IMR-90 (cell line): ENCODE results near the gene CISTR. TPM values are rescaled to one million over a fixed set of nuclear protein-coding genes. Genes with fewer than 3 reads are reported as not detected.

Experiments
- ATAC-seq: fragments of 200-7000 bp; cut with Tn5 transposase; 2 replicates; pipeline ENCODE4 v1.9.1; 2020; ENCODE audit warnings: low read depth, mild to moderate bottlenecking, moderate library complexity
- BruUV-seq: library from RNA; stranded (reverse); fragments of 400-500 nt; replicated peaks from 2 replicates; lab custom pipeline; 2021; lab: Mats Ljungman, UMichigan
- CTCF ChIA-PET: fragments of 300-600 bp; formaldehyde crosslinking; extraction: SDS; loops from one replicate; lab custom pipeline; 2021; ENCODE audit warnings: antibody characterized with exemption; lab: Yijun Ruan, JAX
- POLR2A ChIA-PET: fragments of 300-600 bp; sonication (Branson Sonifier 250); formaldehyde crosslinking; loops from one replicate; lab custom pipeline; 2022; ENCODE audit warnings: antibody characterized with exemption; ENCODE audit not compliant: unreplicated experiment; lab: Charles Lee
- DNase-seq: peaks from one replicate; pipeline ENCODE4 v3.0.0; 2013
- H2AFZ ChIP-seq: replicated peaks from 2 replicates; pipeline ENCODE3; 2013; ENCODE audit warnings: low read length, mild to moderate bottlenecking; ENCODE audit not compliant: poor library complexity
- H2AK5ac ChIP-seq: 2 replicates; pipeline ENCODE4 v1.6.1; 2013; ENCODE audit warnings: low read depth, low read length, inconsistent platforms
- H2AK9ac ChIP-seq: replicated peaks from 2 replicates; pipeline ENCODE3; 2013; ENCODE audit warnings: mild to moderate bottlenecking, low read depth, low read length, moderate library complexity; ENCODE audit not compliant: poor library complexity
- H2BK120ac ChIP-seq: 2 replicates; pipeline ENCODE4 v1.6.1; 2013; ENCODE audit warnings: low read depth, low read length, inconsistent platforms
- H2BK15ac ChIP-seq: 3 replicates; pipeline ENCODE4 v1.6.1; 2013; ENCODE audit warnings: low read depth, low read length, inconsistent platforms
- H2BK20ac ChIP-seq: 2 replicates; pipeline ENCODE4 v1.6.1; 2013; ENCODE audit warnings: low read depth, mild to moderate bottlenecking, inconsistent platforms, low read length, moderate library complexity
- H2BK5ac ChIP-seq: 2 replicates; pipeline ENCODE4 v1.6.1; 2013; ENCODE audit warnings: mild to moderate bottlenecking, low read depth, low read length, inconsistent platforms; ENCODE audit not compliant: poor library complexity, severe bottlenecking
- H3K14ac ChIP-seq: replicated peaks from 2 replicates; pipeline ENCODE4 v1.6.1; 2013; ENCODE audit warnings: low read depth, low read length, inconsistent platforms
- H3K18ac ChIP-seq: 2 replicates; pipeline ENCODE4 v1.6.1; 2013; ENCODE audit warnings: low read depth, low read length, control low read depth
- H3K23ac ChIP-seq: 2 replicates; pipeline ENCODE4 v1.6.1; 2013; ENCODE audit warnings: low read depth, low read length, inconsistent platforms
- H3K27ac ChIP-seq: 2 replicates; pipeline ENCODE4 v1.5.1; 2013; ENCODE audit warnings: mild to moderate bottlenecking, control low read depth, low read length; ENCODE audit not compliant: insufficient read depth
- H3K27me3 ChIP-seq: 2 replicates; pipeline ENCODE4 v1.6.1; 2013; ENCODE audit warnings: low read length; ENCODE audit not compliant: control insufficient read depth, insufficient read depth
- H3K36me3 ChIP-seq: 2 replicates; pipeline ENCODE4 v1.6.1; 2013; ENCODE audit warnings: low read length, mixed read lengths; ENCODE audit not compliant: control insufficient read depth, insufficient read depth
- H3K4ac ChIP-seq: 2 replicates; pipeline ENCODE4 v1.6.1; 2013; ENCODE audit warnings: low read depth, low read length, inconsistent platforms
- H3K4me1 ChIP-seq: 2 replicates; pipeline ENCODE4 v1.6.1; 2013; ENCODE audit warnings: low read length, mixed read lengths; ENCODE audit not compliant: control insufficient read depth, insufficient read depth
- H3K4me2 ChIP-seq: 2 replicates; pipeline ENCODE4 v1.6.1; 2013; ENCODE audit warnings: low read depth, mild to moderate bottlenecking, control low read depth, low read length, moderate library complexity
- H3K4me3 ChIP-seq: 2 replicates; pipeline ENCODE4 v1.5.1; 2013; ENCODE audit warnings: low read depth, mild to moderate bottlenecking, control low read depth, low read length, moderate library complexity; ENCODE audit not compliant: insufficient read depth
- H3K56ac ChIP-seq: 2 replicates; pipeline ENCODE4 v1.6.1; 2013; ENCODE audit warnings: low read length, inconsistent platforms; ENCODE audit not compliant: insufficient read depth; ENCODE audit errors: extremely low read depth
- H3K79me1 ChIP-seq, 2 experiments: 2 replicates each; pipeline ENCODE4 v1.6.1; 2013; ENCODE audit warnings: low read length in 2 of 2, inconsistent platforms in 1 of 2, low read depth in 1 of 2
- H3K9ac ChIP-seq: 2 replicates; pipeline ENCODE4 v1.6.1; 2013; ENCODE audit warnings: low read depth, low read length, control low read depth
- H3K9me1 ChIP-seq: 2 replicates; pipeline ENCODE4 v1.6.1; 2013; ENCODE audit warnings: low read length, inconsistent platforms; ENCODE audit not compliant: insufficient read depth
- H3K9me3 ChIP-seq: 2 replicates; pipeline ENCODE4 v1.6.1; 2013; ENCODE audit warnings: low read length; ENCODE audit not compliant: control insufficient read depth, insufficient read depth
- H4K20me1 ChIP-seq: 2 replicates; pipeline ENCODE4 v1.6.1; 2013; ENCODE audit warnings: low read length, inconsistent platforms; ENCODE audit not compliant: insufficient read depth
- H4K5ac ChIP-seq: 2 replicates; pipeline ENCODE4 v1.6.1; 2013; ENCODE audit warnings: mild to moderate bottlenecking, low read depth, low read length, control low read depth
- H4K8ac ChIP-seq, 2 experiments: 2 replicates each; pipeline ENCODE4 v1.6.1; 2013; ENCODE audit warnings: low read depth in 2 of 2, low read length in 2 of 2, control low read depth in 1 of 2, inconsistent platforms in 1 of 2
- H4K91ac ChIP-seq: 2 replicates; pipeline ENCODE4 v1.6.1; 2013; ENCODE audit warnings: low read depth, low read length, inconsistent platforms; ENCODE audit not compliant: insufficient read depth
- CEBPB ChIP-seq: IDR thresholded peaks from 2 replicates; pipeline ENCODE4 v1.6.1; 2012; ENCODE audit warnings: low read depth, low read length, improper control_type of control experiment
- CHD1 ChIP-seq: IDR thresholded peaks from 2 replicates; pipeline ENCODE4 v1.6.1; 2012; ENCODE audit warnings: low read depth, low read length, improper control_type of control experiment
- FOS ChIP-seq: fragments of 150-350 bp; IDR thresholded peaks from 2 replicates; pipeline ENCODE4 v1.6.1; 2016; ENCODE audit warnings: low read depth, low read length
- MAFK ChIP-seq: IDR thresholded peaks from 2 replicates; pipeline ENCODE4 v1.6.1; 2012; ENCODE audit warnings: low read depth, low read length, improper control_type of control experiment
- MAZ ChIP-seq: IDR thresholded peaks from 2 replicates; pipeline ENCODE4 v1.6.1; 2012; ENCODE audit warnings: low read depth, mild to moderate bottlenecking, low read length, improper control_type of control experiment, moderate library complexity, borderline replicate concordance
- MXI1 ChIP-seq: IDR thresholded peaks from 2 replicates; pipeline ENCODE4 v1.6.1; 2012; ENCODE audit warnings: low read depth, mild to moderate bottlenecking, low read length, moderate library complexity, borderline replicate concordance
- NFE2L2 ChIP-seq: fragments of 150-350 bp; IDR thresholded peaks from 2 replicates; pipeline ENCODE4 v1.6.1; 2016; ENCODE audit warnings: low read depth, mild to moderate bottlenecking, low read length
- POLR2A ChIP-seq: IDR thresholded peaks from 2 replicates; pipeline ENCODE4 v1.6.1; 2012; ENCODE audit warnings: mild to moderate bottlenecking, low read depth, low read length
- RAD21 ChIP-seq: IDR thresholded peaks from 2 replicates; pipeline ENCODE4 v1.6.1; 2012; ENCODE audit warnings: low read length, improper control_type of control experiment
- RCOR1 ChIP-seq: IDR thresholded peaks from 2 replicates; pipeline ENCODE4 v1.6.1; 2012; ENCODE audit warnings: mild to moderate bottlenecking, low read length, improper control_type of control experiment; ENCODE audit not compliant: insufficient replicate concordance
- RFX5 ChIP-seq: IDR thresholded peaks from 2 replicates; pipeline ENCODE4 v1.8.0; 2012; ENCODE audit warnings: low read depth, mild to moderate bottlenecking, low read length, moderate library complexity
- SMC3 ChIP-seq: fragments of 150-350 bp; IDR thresholded peaks from 2 replicates; pipeline ENCODE4 v1.6.1; 2016; ENCODE audit warnings: low read depth, mild to moderate bottlenecking, antibody characterized with exemption, low read length, moderate library complexity
- USF2 ChIP-seq: fragments of 150-350 bp; IDR thresholded peaks from 2 replicates; pipeline ENCODE4 v1.6.1; 2017; ENCODE audit warnings: mild to moderate bottlenecking, antibody characterized with exemption, low read length, low read depth
- WGBS, 2 experiments: methylation state at CpG; one replicate each; pipeline versions ENCODE4 v1.1.5 to v1.1.7; 2013; ENCODE audit warnings: missing lambda C conversion rate in 2 of 2; ENCODE audit not compliant: insufficient read length in 1 of 2; ENCODE audit errors: extremely low coverage in 2 of 2; 5-methylcytosine and 5-hydroxymethylcytosine counted together
- dilution Hi-C: fragments of 300-500 bp; cut with HindIII; formaldehyde crosslinking; loops from one replicate; pipeline ENCODE4 v1.14.3; 2018; ENCODE audit warnings: low sequenced_read_pairs; ENCODE audit not compliant: unreplicated experiment
- in situ Hi-C: fragments of 300-500 bp; cut with MboI; formaldehyde crosslinking; loops from 3 replicates; pipeline ENCODE4 v1.14.3; 2019; ENCODE audit warnings: low sequenced_read_pairs, inconsistent platforms, mixed read lengths
- intact Hi-C: fragments of 100-400 bp; cut with micrococcal nuclease; formaldehyde crosslinking; loops from 2 replicates; pipeline ENCODE4 v1.10.0; 2022
- polyA plus RNA-seq, 3 experiments: library from polyadenylated mRNA; depleted of rRNA; stranded (reverse); fragments of >200 nt; gene quantifications; 2 replicates each; pipeline ENCODE4 v1.2.3, GENCODE V29; 2012; ENCODE audit warnings: low replicate concordance in 1 of 3
- total RNA-seq: library from RNA; depleted of rRNA; stranded (reverse); fragments of >200 nt; gene quantifications from 2 replicates; pipeline ENCODE4 v1.2.3, GENCODE V29; 2012
- TF ChIP-seq, protein P1 (sequence below): conservative IDR thresholded peaks from 2 replicates; pipeline ENCODE4 v1.5.1; 2012; ENCODE audit warnings: mild to moderate bottlenecking, low read depth, low read length, improper control_type of control experiment
- TF ChIP-seq, protein P2 (sequence below): fragments of 150-350 bp; IDR thresholded peaks from 2 replicates; pipeline ENCODE4 v1.6.1; 2016; ENCODE audit warnings: low read depth, mild to moderate bottlenecking, low read length, moderate library complexity, borderline replicate concordance

Gene CISTR
- total and polyA plus RNA-seq, 2 of the 4 experiments (the other 2 are of a cell fraction) = not detected

- no peak overlapping the region for H2AK5ac ChIP-seq
- no peak for TF ChIP-seq RCOR1
- no peak for TF ChIP-seq CEBPB
- no peak for TF ChIP-seq FOS
- TF ChIP-seq RFX5 = no peak
- peak; percentile 90 for TF ChIP-seq SMC3
- no peak for TF ChIP-seq MXI1
- no peak for TF ChIP-seq MAFK
- TF ChIP-seq, protein P1, sequence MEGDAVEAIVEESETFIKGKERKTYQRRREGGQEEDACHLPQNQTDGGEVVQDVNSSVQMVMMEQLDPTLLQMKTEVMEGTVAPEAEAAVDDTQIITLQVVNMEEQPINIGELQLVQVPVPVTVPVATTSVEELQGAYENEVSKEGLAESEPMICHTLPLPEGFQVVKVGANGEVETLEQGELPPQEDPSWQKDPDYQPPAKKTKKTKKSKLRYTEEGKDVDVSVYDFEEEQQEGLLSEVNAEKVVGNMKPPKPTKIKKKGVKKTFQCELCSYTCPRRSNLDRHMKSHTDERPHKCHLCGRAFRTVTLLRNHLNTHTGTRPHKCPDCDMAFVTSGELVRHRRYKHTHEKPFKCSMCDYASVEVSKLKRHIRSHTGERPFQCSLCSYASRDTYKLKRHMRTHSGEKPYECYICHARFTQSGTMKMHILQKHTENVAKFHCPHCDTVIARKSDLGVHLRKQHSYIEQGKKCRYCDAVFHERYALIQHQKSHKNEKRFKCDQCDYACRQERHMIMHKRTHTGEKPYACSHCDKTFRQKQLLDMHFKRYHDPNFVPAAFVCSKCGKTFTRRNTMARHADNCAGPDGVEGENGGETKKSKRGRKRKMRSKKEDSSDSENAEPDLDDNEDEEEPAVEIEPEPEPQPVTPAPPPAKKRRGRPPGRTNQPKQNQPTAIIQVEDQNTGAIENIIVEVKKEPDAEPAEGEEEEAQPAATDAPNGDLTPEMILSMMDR = peak; percentile 98
- TF ChIP-seq CHD1 = no peak
- no peak for TF ChIP-seq NFE2L2
- TF ChIP-seq RAD21 = peak; percentile 97
- TF ChIP-seq POLR2A = no peak
- TF ChIP-seq MAZ = no peak
- no peak for TF ChIP-seq USF2
- TF ChIP-seq, protein P2, sequence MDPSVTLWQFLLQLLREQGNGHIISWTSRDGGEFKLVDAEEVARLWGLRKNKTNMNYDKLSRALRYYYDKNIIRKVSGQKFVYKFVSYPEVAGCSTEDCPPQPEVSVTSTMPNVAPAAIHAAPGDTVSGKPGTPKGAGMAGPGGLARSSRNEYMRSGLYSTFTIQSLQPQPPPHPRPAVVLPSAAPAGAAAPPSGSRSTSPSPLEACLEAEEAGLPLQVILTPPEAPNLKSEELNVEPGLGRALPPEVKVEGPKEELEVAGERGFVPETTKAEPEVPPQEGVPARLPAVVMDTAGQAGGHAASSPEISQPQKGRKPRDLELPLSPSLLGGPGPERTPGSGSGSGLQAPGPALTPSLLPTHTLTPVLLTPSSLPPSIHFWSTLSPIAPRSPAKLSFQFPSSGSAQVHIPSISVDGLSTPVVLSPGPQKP = no peak
Observed at GRCh38 chr12:53701518-53702264, 50.1 kb downstream of the CISTR start.

More at GRCh38 chr12:53701518-53702264, 50.1 kb downstream of the CISTR start:
- dilution Hi-C loops = no loop called here
- Histone ChIP-seq H3K27ac (no peak overlapping the region), H2BK5ac (no peak overlapping the region), H3K9me3 (no peaks in the 10 kb centered on the region), H3K56ac (no peak overlapping the region), H3K23ac (no peak overlapping the region), H3K9ac (no peak overlapping the region), H2BK15ac (no peak overlapping the region), H2AK9ac (peak overlapping the region; percentile 42), H3K79me1 (no peaks in the 10 kb centered on the region), H4K20me1 (no peaks in the 10 kb centered on the region), H3K27me3 (peaks cover 67% of the 10 kb centered on the region), H4K91ac (no peak overlapping the region), H4K5ac (no peak overlapping the region), H2BK20ac (no peak overlapping the region), H4K8ac (no peak overlapping the region), H3K4ac (no peak overlapping the region), H2BK120ac (no peak overlapping the region), H3K4me2 (no peak overlapping the region), H3K4me1 (no peaks in the 10 kb centered on the region), H3K4me3 (no peak overlapping the region), H2AFZ (peak overlapping the region; percentile 70), H3K14ac (no peak overlapping the region), H3K36me3 (no peaks in the 10 kb centered on the region), H3K18ac (no peak overlapping the region), H3K9me1 (no peaks in the 10 kb centered on the region)
- WGBS, 2 experiments = 0% methylated on average over 1 of the region's 8 CpGs; no CpG with 5 or more reads in 1 of the 2 experiments
- peak; percentile 98 for ATAC-seq
- ChIA-PET POLR2A (no interaction called here), CTCF (interaction anchor here (0.7 to 2.6 kb wide), 6 partner anchors 9 to 44 kb away, joined by 3 to 48 read pairs (median 4); partner anchors contain the start of gene ATP5MC2)
- intact Hi-C loops = loop anchor here (1.0 to 10.0 kb wide), 4 partner anchors 42 to 503 kb away; partner anchors contain the start of genes HOXC8 and HOXC9
- in situ Hi-C loops = loop anchor here (5.0 to 10.0 kb wide), 2 partner anchors 41 to 493 kb away; no protein-coding TSS in a partner anchor
- BruUV-seq = no TSS peak
- peak; percentile 66 for DNase-seq
